Activated naive CD4-positive, alpha-beta T cell treated with anti-CD3 and anti-CD28 coated beads, Interleukin-2, amount 10 ng/mL, durations not matched to agents 7 days and 5 days (primary cell): ENCODE measurements around the gene WDR1.
A peak's percentile ranks its signal among the peaks of the same experiment; 100 is the strongest.

Source experiments
- CTCF ChIA-PET: fragments of 350-600 bp; sonication (Branson Sonifier 250); formaldehyde crosslinking; loops from one replicate; lab custom pipeline; 2021; ENCODE audit warnings: antibody characterized with exemption; lab: Charles Lee
- DNase-seq: peaks from one replicate; pipeline ENCODE4 v3.0.0-alpha.2; 2020
- H3K27ac Mint-ChIP-seq: one replicate; pipeline ENCODE4 v1.8.0; 2021; ENCODE audit warnings: mild to moderate bottlenecking, moderate library complexity, mixed read lengths
- H3K27me3 Mint-ChIP-seq: one replicate; pipeline ENCODE4 v1.8.0; 2021; ENCODE audit warnings: mild to moderate bottlenecking, mixed read lengths
- H3K36me3 Mint-ChIP-seq: one replicate; pipeline ENCODE4 v1.8.0; 2021; ENCODE audit warnings: mixed read lengths
- H3K4me1 Mint-ChIP-seq: one replicate; pipeline ENCODE4 v1.8.0; 2021; ENCODE audit warnings: mixed read lengths
- H3K4me3 Mint-ChIP-seq: one replicate; pipeline ENCODE4 v1.8.0; 2021; ENCODE audit warnings: mild to moderate bottlenecking, moderate library complexity, mixed read lengths
- H3K9me3 Mint-ChIP-seq: one replicate; pipeline ENCODE4 v1.8.0; 2021; ENCODE audit warnings: mixed read lengths

The WDR1 gene

DNA sequence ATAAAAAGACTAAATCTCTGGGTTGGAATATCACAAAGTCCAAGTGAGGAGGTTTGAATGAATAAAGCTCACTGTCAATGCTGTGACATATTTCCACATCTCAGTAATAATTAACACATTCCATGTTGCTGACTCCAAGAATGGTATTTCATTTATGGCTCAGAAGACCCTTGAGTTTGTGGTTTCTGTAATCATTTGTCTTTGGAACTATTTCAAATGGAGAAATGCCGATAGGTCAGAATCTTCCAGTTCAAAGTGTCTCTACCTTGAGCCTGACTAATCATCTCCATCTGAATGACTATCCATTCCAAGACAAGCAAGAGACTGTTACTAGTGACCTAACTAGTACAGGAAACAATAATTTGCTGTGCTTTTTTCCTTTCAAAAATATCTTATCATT is 71.1 kb downstream of the WDR1 start:
- CTCF ChIA-PET: no interaction called here
- DNase-seq: no peak
- peaks cover 11% of the 10 kb centered on the region for H3K9me3 Mint-ChIP-seq
- H3K4me1 Mint-ChIP-seq: peaks cover 8% of the 10 kb centered on the region
- no peak overlapping the region for H3K27ac Mint-ChIP-seq
- H3K4me3 Mint-ChIP-seq: no peak overlapping the region
- H3K36me3 Mint-ChIP-seq: peaks cover 7% of the 10 kb centered on the region
- no peaks in the 10 kb centered on the region for H3K27me3 Mint-ChIP-seq

DNA sequence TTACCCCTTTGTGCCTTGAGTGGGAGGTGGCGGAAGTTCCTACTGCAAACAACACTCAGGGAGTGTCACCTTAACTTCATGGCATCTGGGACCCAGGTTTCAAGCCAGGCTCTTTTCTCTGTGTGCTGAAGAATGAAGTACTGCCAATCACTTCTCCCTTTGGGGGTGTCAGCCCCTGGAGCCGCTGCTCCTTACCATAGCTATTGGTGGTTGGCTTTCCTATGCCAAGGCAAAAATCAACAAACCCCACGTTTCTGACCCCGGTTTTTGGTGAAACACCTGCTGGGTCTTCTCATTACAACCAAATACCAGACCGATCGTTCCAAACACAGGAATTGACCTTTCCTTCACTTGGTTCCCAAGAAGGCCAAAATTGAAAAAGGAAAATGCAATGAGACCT is 75.6 kb downstream of the WDR1 start:
- Mint-ChIP-seq H3K9me3 (peaks cover 11% of the 10 kb centered on the region), H3K36me3 (peaks cover 7% of the 10 kb centered on the region), H3K27me3 (no peaks in the 10 kb centered on the region), H3K27ac (no peak overlapping the region), H3K4me3 (no peak overlapping the region), H3K4me1 (no peaks in the 10 kb centered on the region)
- CTCF ChIA-PET: no interaction called here
- DNase-seq: no peak

DNA sequence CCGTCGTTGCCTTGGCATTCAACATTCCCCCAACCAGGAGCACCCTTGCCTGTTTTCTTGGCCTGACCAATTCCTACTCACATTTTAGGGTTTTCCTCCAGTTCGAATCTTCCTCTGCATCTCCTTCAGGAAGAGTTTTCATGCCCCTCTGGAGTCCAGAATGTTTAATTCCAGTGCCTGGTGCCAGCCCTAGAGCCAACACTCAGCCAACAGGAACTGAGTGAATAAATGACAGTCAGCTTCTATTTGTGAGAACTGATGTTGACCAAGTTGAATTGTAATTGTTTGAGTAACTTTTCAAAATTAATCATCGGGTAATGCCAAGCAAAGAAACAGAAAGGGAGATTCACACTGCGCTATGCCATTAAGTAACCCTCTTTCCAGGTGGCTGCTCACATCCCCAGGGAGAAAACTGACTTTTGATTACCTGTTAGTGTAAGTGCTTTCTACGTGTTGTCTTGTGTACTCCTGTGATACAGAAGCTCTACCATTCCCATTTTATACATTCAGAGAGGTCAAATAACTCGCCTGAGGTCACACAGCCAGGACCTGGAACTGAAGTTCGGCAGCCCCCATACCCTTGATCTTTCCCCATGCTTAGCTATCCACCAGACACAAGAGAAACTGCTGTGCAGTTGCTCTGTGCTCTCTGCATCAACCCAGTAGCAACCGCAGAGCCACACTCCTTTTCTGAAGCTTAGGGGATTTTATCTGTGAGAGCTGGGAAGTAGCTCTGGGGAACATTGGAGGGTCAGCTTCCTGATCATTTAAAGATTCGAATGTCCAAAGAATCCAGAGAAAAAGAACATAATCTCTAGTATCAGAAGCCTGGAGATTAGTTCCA is 76.3 kb downstream of the WDR1 start:
- H3K9me3 Mint-ChIP-seq: peaks cover 11% of the 10 kb centered on the region
- no peak overlapping the region for H3K4me3 Mint-ChIP-seq
- CTCF ChIA-PET: interaction anchor here (0.7 kb wide), 1 partner anchor 26 kb away, joined by 3 read pairs; no protein-coding TSS in a partner anchor
- no peak for DNase-seq
- peaks cover 7% of the 10 kb centered on the region for H3K36me3 Mint-ChIP-seq
- H3K27ac Mint-ChIP-seq: no peak overlapping the region
- H3K4me1 Mint-ChIP-seq: no peaks in the 10 kb centered on the region
- peaks cover 6% of the 10 kb centered on the region for H3K27me3 Mint-ChIP-seq

DNA sequence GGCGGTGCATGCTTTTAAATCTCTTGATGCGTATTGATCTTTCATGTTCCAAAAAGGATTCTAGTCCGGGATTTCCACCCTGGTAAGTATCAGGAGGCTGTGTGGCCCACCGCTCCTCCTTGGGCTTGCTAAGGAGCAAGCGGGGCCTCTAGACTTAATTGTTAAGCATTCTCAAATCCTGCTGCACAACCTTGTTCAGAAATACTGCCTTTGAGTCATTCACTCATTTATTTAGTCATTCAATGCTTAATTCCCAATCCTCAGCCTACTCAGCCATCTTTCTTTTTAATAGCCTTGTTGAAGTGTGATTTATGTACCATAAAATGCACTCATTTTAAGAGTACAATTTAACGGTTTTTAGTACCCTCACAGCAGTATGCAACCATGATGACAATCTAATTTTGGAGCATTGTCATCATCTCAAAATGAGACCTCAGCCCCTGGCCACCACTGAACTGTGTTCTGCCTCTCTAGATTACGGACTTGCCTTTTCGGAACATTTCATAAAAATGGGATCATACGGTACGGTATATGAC is 79.7 kb downstream of the WDR1 start:
- H3K4me1 Mint-ChIP-seq: peaks cover 21% of the 10 kb centered on the region
- CTCF ChIA-PET: no interaction called here
- H3K27ac Mint-ChIP-seq: no peak overlapping the region
- H3K36me3 Mint-ChIP-seq: no peaks in the 10 kb centered on the region
- H3K9me3 Mint-ChIP-seq: no peaks in the 10 kb centered on the region
- H3K27me3 Mint-ChIP-seq: peaks cover 21% of the 10 kb centered on the region
- no peak for DNase-seq
- no peak overlapping the region for H3K4me3 Mint-ChIP-seq

DNA sequence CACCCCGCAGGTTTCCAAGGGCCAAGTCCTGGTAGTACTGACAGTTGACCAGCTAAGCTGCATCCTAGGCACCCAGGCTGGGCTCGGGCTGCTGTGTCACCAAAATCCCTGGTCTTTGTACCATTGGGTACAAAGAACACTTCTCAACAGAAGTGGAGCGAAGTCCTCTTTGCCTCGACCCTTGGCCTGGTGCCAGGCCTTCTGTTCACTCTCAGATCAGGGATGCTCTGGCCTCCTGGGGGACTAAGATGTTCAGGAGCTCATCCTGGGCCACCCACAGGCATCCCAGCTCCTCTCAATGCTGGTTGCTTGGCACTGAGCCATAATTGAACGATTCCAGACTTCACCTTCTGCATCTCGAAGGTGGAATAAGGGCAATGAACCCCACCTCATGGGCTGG is 81.5 kb downstream of the WDR1 start:
- no peak for DNase-seq
- Mint-ChIP-seq H3K27ac (no peak overlapping the region), H3K27me3 (peaks cover 21% of the 10 kb centered on the region), H3K36me3 (no peaks in the 10 kb centered on the region), H3K9me3 (no peaks in the 10 kb centered on the region), H3K4me1 (peaks cover 21% of the 10 kb centered on the region), H3K4me3 (no peak overlapping the region)
- CTCF ChIA-PET: interaction anchor here (0.7 to 2.9 kb wide), 2 partner anchors 16 kb away, joined by 3 to 9 read pairs; no protein-coding TSS in a partner anchor

DNA sequence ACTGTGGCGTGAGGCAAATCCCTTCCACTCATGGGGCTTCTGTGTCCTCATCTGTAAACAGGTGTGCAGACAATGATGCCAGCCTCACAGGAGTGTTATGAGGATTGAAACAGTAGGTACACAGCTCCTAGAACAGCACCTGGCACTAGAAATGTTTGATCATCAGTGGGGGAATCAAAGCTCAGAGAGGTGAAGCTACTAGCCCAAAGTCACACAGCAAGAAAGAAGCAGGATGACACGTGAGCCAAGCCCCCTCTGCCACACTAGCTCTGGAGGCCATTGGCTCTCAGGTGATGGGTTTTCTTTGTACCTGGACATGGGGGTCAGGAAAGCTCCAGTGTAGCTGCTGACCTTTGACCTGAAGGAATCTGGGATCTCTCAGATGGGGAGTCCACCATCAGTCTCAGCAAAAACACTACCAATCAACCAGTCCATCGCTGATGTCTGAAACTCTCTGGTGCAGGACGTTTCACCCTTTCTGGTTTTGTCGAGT is 81.9 kb downstream of the WDR1 start:
- Mint-ChIP-seq H3K9me3 (no peaks in the 10 kb centered on the region), H3K36me3 (no peaks in the 10 kb centered on the region), H3K4me1 (peaks cover 21% of the 10 kb centered on the region), H3K27ac (no peak overlapping the region), H3K4me3 (no peak overlapping the region), H3K27me3 (peaks cover 21% of the 10 kb centered on the region)
- no peak for DNase-seq
- CTCF ChIA-PET: interaction anchor here (2.9 kb wide), 1 partner anchor 15 kb away, joined by 9 read pairs; no protein-coding TSS in a partner anchor

DNA sequence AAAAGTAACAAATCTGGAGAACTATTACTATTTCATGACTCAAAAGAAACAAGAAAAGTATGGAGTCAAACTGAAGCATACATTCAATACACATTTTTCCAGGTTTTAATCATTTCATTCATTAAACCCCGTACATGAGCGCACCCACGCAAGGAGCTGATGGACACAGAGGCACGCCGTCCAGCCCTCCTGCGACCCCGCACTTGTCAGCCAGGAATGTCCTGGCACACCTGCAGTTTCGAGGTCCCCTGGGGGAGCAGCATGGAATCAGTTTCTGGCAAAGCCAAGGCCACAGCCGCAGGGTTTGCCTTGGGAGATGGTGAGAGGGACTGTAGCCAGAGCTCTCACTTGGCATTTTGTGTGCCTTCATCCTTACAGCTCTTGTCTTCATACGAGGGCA is 82.5 kb downstream of the WDR1 start:
- Mint-ChIP-seq H3K4me3 (no peak overlapping the region), H3K9me3 (no peaks in the 10 kb centered on the region), H3K36me3 (no peaks in the 10 kb centered on the region), H3K27me3 (peaks cover 21% of the 10 kb centered on the region), H3K27ac (no peak overlapping the region), H3K4me1 (peaks cover 21% of the 10 kb centered on the region)
- CTCF ChIA-PET: interaction anchor here (1.4 to 2.9 kb wide), 2 partner anchors 15 to 19 kb away, joined by 4 to 9 read pairs; no protein-coding TSS in a partner anchor
- no peak for DNase-seq

DNA sequence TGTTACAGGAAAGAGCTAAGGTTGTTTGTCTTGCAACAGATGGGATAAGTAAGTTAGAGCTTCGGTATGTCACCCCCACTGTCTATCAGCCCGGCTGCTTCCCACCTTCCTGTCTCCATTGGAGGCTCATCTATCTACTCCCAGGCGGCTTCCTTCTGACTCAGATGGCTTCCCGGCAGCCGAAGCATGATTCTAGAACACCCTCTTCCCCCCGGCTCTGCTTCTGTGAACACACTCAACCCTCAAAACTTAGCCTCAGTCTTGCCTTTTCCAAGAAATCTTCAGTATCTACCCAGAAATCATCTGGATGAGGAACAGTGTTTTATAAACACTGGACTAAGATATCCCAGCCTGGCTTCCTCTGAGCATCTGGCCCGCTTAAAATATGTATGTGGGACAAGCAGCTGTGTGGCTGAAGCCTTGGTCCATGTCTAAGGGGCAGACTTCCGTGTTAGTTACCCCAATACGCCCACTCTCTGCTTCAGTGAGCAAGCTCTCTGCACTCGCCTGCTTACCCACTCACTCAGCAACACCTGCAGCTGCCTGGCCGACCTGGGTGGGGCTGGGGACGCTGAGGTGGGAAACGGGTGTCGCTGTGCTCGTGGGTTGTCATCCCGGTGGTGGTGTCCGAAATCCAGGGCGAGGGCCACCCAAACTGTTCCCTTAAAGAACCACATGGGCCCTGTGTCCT is 83.3 kb downstream of the WDR1 start:
- peaks cover 21% of the 10 kb centered on the region for H3K4me1 Mint-ChIP-seq
- H3K27ac Mint-ChIP-seq: peak overlapping the region; percentile 1
- H3K36me3 Mint-ChIP-seq: no peaks in the 10 kb centered on the region
- peaks cover 28% of the 10 kb centered on the region for H3K27me3 Mint-ChIP-seq
- CTCF ChIA-PET: interaction anchor here (1.4 to 2.9 kb wide), 2 partner anchors 14 to 18 kb away, joined by 4 to 9 read pairs; no protein-coding TSS in a partner anchor
- no peak overlapping the region for H3K4me3 Mint-ChIP-seq
- no peaks in the 10 kb centered on the region for H3K9me3 Mint-ChIP-seq
- DNase-seq: no peak

DNA sequence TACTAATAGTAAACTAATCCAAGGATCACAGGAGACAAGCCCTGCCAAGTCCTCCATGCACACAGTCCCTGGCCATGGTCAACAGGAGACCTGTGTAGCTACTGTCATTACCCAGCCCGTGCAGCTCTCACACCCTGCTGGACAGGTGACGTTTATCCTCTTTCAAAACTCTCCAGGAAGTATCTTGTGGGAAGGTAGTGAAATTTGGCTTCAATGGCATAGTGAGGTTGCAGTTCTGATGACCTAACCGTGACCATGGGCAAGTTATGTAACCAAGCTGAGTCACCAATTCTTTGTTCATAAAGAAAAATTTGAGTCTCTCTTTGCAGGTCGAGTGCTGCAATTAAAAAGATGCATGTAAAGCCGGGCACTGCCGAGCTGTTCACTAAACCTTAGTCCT is 84.0 kb downstream of the WDR1 start:
- Mint-ChIP-seq H3K36me3 (no peaks in the 10 kb centered on the region), H3K4me3 (no peak overlapping the region), H3K27me3 (peaks cover 31% of the 10 kb centered on the region), H3K9me3 (no peaks in the 10 kb centered on the region), H3K27ac (no peak overlapping the region), H3K4me1 (peaks cover 21% of the 10 kb centered on the region)
- DNase-seq: no peak
- CTCF ChIA-PET: interaction anchor here (1.2 to 2.9 kb wide), 2 partner anchors 13 to 17 kb away, joined by 3 to 9 read pairs; no protein-coding TSS in a partner anchor

DNA sequence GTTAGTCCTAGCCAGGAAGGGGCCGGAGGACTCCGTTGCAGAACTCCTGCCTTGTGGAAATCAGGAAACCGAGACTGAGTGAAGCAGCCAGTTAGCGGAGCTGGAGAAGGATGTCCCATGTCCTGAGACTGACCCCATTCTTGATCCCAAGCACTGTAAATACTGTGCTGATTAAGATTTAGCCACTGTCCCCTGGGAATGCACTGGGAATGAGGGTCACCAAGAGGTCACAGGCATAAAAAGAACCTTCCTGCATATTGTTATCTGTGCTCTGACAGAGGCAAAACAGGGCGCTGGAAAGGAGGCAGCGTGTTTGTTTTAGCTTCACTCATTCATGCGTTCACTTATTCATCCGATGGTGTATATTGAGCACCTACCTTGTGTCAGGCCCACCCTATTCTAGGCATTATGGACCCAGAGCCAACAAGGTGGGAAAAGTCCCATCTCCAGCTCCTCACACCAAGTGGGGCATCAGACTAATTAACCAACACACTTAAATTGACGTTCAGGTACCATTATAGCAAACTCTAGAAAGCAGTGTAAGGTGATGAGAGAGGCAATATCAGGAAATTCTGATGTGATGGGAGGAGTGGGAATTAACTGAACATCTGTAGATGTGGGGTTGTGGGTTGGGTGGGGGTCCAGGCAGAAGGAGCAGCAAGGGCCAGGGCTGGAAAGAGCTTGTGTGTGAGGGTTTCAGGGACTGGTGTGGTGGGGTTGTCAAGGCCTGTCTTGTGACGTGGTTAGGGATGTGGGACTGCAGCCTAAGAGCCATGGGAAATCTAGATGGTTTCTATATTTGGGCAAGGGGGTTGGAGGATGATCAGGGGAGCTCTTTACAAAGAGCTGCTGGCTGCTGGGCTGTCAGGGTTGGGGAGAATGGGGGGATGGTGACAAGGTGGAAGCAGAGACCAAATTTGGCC is 84.7 kb downstream of the WDR1 start:
- Mint-ChIP-seq H3K4me1 (peaks cover 21% of the 10 kb centered on the region), H3K4me3 (no peak overlapping the region), H3K27me3 (peaks cover 37% of the 10 kb centered on the region), H3K27ac (no peak overlapping the region), H3K36me3 (no peaks in the 10 kb centered on the region), H3K9me3 (no peaks in the 10 kb centered on the region)
- no peak for DNase-seq
- CTCF ChIA-PET: interaction anchor here (1.2 to 2.9 kb wide), 2 partner anchors 12 to 16 kb away, joined by 3 to 9 read pairs; no protein-coding TSS in a partner anchor

DNA sequence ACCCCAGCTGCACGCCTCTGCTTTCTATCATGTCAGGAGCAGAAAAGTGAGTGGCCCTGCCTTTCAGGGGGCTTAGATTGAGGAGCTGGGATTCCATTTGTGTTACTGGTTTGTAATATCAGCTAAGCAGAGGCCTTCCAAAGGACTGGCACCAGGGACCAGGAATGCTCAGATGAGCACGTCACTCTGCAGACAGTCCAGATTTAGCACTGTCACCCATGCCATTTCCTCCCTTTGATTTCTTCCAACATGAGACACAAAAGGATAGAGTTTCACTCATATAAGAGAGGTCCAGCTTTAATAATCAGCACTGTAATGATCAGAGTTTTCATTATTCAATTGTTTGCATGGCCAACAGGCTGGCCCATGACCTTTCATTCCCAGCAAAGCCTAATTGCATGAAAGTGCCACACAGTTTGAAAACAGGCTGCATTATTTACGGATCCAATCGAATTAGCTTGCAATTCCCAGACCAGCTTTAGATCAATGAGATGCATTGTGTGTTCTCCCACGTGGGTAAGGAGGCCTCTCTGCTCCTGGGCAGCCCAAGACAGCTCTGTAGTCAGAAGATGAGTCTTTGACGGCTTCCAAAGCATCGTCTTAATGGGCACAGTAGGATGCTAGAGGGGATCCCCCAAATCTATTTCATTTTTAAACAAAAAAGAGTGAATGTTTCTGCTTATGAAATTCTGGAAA is 85.5 kb downstream of the WDR1 start:
- no peak for DNase-seq
- H3K27ac Mint-ChIP-seq: no peak overlapping the region
- no peaks in the 10 kb centered on the region for H3K36me3 Mint-ChIP-seq
- no peaks in the 10 kb centered on the region for H3K9me3 Mint-ChIP-seq
- peaks cover 21% of the 10 kb centered on the region for H3K4me1 Mint-ChIP-seq
- CTCF ChIA-PET: no interaction called here
- no peak overlapping the region for H3K4me3 Mint-ChIP-seq
- H3K27me3 Mint-ChIP-seq: peaks cover 44% of the 10 kb centered on the region

DNA sequence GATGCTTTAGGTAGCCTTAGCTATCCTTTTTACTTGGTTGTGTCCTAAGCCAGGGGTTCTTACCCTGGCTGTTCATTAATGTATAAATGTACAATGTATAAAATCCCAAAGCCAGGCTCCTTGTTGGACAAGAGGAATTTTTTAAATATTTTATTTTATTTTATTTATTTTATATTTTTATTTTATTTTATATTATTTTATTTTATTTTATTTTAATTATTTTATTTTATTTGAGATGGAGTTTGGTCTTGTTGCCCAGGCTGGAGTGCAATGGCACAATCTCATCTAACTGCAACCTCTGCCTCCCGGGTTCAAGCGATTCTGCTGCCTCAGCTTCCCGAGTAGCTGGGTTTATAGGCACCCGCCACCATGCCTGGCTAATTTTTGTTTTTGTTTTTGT is 87.2 kb downstream of the WDR1 start:
- Mint-ChIP-seq H3K36me3 (no peaks in the 10 kb centered on the region), H3K27ac (no peak overlapping the region), H3K4me1 (peaks cover 21% of the 10 kb centered on the region), H3K9me3 (no peaks in the 10 kb centered on the region), H3K27me3 (peaks cover 40% of the 10 kb centered on the region), H3K4me3 (no peak overlapping the region)
- CTCF ChIA-PET: interaction anchor here (1.1 kb wide), 1 partner anchor 14 kb away, joined by 3 read pairs; no protein-coding TSS in a partner anchor
- no peak for DNase-seq

DNA sequence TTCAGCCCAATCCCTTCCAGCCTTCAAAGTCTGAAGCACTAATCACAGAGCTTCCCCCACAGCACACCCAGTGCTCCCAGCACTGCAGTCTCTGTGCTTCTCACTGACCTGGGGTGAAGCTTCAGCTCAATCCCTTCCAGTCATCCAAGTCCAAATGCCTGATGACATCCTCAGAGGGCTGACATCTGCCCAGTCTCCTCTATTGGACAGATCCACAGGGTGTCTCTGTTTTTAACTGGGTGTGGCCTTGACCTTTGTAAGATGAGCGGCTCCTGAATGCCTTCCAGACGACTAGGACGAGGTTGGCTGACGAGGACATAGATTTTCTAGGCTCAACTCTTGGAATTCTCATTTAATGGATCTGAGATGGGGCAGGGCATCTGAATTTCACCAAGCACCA is 87.7 kb downstream of the WDR1 start:
- Mint-ChIP-seq H3K4me3 (no peak overlapping the region), H3K9me3 (no peaks in the 10 kb centered on the region), H3K36me3 (no peaks in the 10 kb centered on the region), H3K27ac (no peak overlapping the region), H3K27me3 (peaks cover 41% of the 10 kb centered on the region), H3K4me1 (peaks cover 20% of the 10 kb centered on the region)
- CTCF ChIA-PET: no interaction called here
- DNase-seq: no peak
